Dermis blood vessel endothelial cell (primary cell): Measurements from ENCODE around the gene KCNMA1. TPM values are rescaled to one million over a fixed set of nuclear protein-coding genes. Genes with fewer than 3 reads are reported as not detected.

Experiments used
- DNase-seq: peaks from one replicate; pipeline ENCODE4 v3.0.0; 2010
- total RNA-seq: library from RNA; depleted of rRNA; stranded (reverse); fragments of >200 nt; gene quantifications from 2 replicates; pipeline ENCODE4 v1.2.3, GENCODE V29; 2014

The KCNMA1 gene
- total RNA-seq, 1 donor from 2014 or later, result under 0.01 TPM

DNA sequence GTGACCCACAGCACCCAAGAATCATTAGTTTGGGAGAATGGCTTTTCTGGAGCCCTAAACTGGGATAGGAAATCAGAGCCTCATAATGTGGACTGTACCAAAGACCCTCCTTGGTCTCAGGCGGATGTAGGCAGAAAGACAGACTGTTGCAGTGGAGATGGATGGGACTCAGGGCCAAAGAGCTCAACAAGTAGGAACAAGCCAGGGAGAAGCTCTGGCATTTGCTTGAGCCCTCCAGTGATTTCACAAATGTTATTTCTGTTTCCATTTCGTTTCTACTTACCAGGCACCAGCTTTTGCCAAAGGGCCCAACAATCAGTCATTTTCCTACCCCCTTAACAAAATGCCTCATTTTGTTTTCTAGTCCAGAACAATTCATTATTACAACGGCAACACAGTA lies 762.7 kb downstream of the KCNMA1 start:
- no peak for DNase-seq

DNA sequence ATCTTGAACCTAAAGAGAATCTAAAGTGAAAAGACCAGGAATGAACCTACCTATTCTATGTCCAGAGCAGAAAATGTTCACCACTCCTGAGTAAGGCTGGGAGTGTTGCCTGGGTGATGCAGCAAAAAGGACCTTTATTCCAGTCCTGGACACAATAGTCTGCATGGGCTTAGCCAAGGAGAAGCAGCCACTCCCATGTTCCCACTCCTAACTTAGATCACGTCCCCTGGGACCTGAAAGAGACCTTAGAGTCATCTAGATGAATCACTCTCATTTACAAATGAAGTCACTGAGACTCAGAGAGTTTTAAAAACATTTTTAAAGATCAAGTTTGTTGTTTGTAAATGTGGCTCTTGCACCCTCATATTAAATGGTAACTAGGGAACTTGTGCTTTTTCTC lies 763.4 kb downstream of the KCNMA1 start:
- DNase-seq, result no peak

DNA sequence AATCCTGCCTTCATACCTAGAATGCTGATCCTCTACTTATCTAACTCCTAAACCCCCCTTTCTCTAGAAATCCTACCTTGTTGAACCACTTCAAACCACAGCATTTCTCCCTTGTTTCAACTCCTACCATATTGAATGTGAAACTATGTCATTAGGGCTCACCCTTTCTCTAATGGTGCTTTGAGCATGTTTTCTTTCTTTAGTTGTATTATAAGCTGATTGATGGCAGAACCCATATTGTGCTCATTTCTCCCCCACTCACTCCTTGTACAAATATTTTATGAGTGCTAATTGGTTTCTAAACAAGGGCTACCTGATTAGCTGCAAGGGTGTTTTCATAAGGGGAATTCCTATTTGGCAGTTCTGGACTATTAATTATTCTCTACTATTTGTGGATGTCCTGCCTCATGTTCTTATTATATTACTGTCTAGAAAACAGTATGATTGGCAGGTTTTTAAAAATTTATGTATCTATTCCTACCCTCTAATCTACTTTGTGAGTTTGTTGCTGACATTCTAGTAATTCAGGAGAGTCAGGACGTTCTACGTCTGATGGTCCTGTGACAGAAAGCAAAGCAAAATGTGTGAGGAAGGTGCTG lies 765.8 kb downstream of the KCNMA1 start:
- DNase-seq, result no peak

DNA sequence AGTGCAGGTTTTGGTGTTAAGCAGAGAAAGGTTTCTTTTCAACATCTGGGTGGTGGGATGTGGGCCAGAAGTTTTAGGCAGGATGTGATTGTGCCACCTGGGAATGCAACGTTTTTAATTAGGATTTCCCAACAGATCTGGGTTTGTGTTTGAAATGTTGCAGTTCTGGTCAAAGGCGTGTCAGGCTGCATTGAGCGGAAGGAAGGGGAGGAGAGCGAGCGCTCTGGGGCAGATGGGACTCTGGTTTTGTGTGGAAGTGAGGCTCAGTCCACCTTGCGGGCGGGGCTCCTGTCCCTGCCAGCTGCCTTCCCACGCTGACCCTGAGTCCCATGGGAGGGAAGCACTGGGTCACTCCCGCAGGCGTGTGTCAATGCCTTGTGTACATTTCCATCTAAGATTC lies 767.7 kb downstream of the KCNMA1 start:
- no peak for DNase-seq

DNA sequence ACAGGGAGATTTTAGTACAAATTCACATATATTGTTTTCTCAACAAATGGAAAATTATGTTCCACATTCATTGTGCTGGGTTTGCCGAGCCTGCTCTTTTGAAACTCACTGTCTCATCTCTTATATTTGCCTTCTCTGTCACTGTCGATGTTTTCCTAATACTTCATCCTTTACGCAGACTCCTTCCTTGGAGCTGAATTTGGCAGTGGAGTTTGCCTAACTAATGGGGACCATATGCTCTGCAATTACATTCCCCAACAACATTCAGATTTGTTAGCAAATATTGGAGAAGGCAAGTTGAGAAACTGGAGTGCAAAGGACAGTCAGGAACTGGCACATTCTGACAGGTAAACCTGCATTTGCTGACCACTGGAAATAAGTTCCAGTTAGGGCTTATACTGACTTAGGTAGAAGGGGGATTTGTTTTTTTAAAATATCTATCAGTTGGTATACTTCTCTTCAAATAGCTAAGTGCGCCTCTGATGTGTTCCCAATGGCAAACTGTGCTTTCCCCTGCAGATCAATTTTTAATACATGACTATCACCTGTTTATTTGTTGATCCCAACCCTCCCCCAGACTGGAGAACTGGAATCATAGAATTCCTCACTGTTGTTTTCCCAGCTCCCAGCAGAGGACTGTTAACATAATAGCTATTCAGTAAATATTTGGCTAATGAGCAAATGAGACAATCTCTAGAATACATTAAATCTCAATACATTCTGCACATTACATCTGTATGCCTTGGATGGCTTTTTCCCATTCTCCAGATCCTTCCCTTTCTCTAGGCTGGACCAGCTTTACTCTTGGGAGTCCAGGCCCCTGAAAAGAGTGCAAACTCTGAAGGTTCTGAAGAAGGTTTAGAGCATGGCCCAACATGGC lies 769.3 kb downstream of the KCNMA1 start:
- DNase-seq, result no peak

DNA sequence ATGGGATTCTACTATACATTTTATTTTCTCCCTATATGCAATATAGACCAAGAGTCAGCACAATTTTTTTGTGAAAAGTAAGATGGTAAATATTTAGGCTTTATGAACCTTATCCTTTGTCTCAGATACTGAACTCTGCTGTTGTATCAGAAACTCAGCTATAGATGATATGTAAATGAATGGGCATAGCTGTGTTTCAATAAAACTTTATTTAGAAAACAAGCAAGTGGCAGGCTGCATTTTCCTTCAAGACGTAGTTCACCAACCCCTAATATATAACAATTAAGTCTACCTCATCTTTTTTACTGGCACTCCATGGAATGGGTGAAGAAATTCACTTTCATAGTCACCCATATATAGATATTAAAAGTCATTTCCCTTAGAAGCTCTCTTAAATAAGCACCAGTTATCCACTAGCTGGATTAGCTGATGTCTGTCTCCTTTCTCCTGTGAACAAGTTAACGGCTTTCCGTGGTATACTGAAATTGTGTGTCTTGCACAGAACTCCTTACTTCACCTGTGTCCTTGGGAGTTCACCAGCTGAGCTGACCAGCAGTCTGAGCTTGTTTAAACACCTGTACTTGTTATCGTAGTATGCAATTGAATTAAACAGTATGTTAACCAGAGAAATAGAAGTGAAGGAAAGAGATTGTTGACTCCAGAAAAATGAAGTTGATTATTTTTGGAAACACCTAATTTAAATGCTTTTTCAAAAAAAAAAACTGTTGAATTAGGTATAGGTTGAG lies 770.6 kb downstream of the KCNMA1 start:
- no peak for DNase-seq

- no peak for DNase-seq
These were observed 772.7 kb downstream of the KCNMA1 start for GRCh38 chr10:76864922-76865321.

DNA sequence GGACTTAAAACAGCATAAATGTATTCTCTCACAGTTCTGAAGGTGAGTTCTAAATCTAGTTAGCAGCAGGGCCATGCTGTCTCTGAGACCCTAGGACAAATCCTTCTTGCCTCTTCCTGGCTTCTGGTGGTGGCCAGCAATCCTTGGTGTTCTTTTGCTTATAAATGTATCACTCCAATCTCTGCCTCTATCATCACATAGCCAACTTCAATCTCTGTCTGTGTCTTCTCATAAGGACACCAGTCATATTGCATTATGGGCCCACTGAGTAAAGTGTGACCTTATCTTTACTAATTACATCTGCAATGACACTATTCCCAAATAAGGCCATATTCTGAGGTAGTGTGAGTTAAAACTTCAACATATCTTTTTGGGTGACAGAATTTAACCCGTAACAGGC lies 778.9 kb downstream of the KCNMA1 start:
- DNase-seq, result no peak

GRCh38 chr10:76840802-76841201 lies 796.8 kb downstream of the KCNMA1 start:
- DNase-seq, result no peak

DNA sequence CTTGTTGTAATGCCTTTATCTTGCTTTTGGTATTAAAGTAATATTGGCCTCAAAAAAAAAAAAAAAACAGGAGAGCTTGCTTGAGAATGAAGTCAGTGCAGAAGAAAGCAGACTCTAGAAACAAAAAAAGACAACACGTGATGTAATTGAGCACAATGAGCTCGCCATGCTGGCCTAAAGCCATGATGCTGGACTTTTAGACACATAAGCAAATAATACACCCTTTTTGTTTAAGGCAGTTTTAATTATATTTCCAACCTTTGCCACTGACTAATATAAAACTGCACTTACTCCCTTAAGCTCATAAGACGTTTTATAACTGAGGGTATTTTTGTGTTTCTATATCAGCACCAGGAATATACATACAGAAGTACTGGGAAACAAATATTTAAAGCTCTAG lies 798.3 kb downstream of the KCNMA1 start:
- no peak for DNase-seq

- DNase-seq, result no peak
These were observed 807.4 kb downstream of the KCNMA1 start for GRCh38 chr10:76830218-76830617.

DNA sequence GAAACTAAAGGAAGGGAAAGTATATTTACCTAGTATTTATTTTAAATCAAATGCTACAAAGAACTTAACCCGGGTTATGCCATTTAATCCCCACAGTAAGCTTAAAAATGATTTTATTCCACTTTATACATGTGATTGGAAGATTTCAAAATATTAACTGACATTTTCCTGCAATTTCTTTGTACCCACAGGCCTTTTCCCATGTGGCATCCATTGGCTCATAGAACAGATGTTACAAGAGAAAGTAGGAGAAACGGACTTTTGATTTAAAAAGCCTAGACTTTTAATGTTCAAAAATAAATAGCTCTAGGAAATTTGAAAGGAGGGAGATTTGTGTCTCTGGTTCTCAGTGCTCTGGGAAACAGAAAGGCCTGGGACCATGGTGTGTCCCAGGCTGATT lies 807.9 kb downstream of the KCNMA1 start:
- no peak for DNase-seq
